Stimulated activated CD4-positive, alpha-beta T cell treated with anti-CD3 and anti-CD28 coated beads, Interleukin-1b, Interleukin-23, amount 100 ng/mL, for 1 hour (primary cell): ENCODE measurements around the gene GPATCH3.
"Not testable (repeated sequence)": the region's sequence is repeated elsewhere in the genome, so short reads cannot be mapped to it uniquely, and the experiment has no call there.

Experiments
- DNase-seq, 2 donors: peaks; one replicate each; pipeline ENCODE4 v3.0.0-alpha.2; 2020; ENCODE audit warnings: low read depth in 2 of 2

Gene GPATCH3

DNA sequence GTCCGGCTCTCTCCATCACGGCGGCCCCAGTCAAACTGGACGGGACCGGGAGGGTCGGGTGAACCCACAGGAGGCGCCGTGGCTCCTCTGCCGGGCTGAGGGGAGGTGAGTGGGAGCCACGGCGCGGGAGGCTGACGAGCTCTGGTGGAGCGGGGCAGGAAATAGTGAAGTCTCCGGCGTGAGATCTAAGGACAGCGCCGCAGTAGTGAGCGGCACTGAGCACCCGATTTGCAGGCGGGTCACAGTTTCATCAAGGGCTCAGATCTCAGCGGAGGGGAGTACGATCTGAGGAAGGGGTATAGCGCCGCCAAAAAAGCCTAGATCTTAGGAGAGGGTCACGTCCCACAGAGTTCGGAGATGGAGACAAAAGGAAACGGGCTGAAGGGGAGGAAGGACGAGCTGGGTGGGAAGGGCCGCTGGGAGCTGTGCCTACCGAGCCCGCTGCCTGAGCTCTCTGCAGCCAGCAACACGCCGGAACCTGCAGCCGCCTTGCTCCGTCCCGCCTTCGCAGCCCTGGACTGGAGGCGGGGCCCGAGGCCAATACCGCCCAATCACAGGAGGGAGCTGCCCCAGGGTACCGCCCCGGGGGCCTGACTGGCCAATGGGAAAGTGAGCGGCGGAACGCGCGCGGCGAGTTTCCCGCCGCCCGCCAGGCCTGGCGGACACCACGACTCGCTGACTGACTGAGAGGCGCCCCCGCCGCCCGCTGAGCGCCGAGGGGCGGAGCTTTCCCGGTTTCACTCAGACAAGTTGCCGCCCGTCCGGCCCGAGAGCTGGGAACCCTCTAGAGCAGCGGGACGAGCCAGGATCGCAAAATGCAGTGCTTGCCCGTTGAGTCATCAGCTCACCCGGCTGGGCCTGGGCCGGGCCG is 35.4 kb downstream of the GPATCH3 start:
- peak; percentile 81 to 88 for DNase-seq

DNA sequence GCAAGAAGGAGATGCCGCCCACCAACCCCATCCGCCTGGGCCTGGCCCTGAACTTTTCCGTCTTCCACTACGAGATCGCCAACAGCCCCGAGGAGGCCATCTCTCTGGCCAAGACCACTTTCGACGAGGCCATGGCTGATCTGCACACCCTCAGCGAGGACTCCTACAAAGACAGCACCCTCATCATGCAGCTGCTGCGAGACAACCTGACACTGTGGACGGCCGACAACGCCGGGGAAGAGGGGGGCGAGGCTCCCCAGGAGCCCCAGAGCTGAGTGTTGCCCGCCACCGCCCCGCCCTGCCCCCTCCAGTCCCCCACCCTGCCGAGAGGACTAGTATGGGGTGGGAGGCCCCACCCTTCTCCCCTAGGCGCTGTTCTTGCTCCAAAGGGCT is 36.6 kb downstream of the GPATCH3 start:
- no peak for DNase-seq

DNA sequence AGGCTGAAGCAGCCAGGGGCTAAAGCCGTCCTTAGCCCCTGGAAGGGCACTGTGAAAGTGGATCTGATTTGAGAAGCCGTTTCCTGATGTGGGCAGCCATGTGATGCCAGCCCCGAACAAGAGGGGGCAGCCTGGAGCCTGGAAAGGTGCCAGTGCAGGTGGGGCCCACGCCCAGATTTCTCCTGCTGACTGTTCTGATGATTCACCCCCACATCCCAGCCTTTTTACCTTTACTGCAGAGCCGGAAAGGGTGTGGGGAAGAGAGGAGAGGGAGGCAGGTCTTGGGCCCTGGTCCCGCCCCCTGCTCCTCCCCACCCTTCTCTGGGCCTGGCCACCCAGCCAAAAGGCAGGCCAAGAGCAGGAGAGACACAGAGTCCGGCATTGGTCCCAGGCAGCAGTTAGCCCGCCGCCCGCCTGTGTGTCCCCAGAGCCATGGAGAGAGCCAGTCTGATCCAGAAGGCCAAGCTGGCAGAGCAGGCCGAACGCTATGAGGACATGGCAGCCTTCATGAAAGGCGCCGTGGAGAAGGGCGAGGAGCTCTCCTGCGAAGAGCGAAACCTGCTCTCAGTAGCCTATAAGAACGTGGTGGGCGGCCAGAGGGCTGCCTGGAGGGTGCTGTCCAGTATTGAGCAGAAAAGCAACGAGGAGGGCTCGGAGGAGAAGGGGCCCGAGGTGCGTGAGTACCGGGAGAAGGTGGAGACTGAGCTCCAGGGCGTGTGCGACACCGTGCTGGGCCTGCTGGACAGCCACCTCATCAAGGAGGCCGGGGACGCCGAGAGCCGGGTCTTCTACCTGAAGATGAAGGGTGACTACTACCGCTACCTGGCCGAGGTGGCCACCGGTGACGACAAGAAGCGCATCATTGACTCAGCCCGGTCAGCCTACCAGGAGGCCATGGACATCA is 37.2 kb downstream of the GPATCH3 start, which contains the start of gene SFN:
SFN (plus strand) TSS at position 369 of the 904 bp plus-strand sequence; CDS start at position 433, 64 bp downstream.
- DNase-seq, result no peak

DNA sequence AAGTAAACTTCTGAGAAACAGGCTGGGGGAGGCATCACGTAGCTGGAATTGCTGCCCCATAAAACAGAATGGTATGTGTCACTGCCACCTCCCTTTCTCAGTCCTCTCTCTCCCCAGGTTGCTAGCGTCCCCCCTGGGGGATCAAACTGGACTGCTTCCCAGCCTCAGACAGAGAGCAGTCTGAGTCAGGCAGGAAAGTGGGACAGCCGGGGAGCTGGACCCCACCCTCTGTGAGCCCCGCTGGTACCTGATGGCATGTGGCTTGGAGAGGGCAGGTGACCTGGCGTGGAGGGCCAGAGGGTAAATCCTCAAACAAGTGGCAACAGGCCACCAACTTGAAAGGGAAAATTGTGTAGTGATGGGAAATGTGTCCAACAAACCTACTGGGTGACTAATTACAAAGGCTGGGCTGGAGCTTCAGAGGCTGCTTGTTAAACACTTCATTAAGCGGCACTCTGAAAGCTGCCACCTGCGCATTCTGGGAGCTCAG is 38.3 kb downstream of the GPATCH3 start:
- DNase-seq, result no peak

DNA sequence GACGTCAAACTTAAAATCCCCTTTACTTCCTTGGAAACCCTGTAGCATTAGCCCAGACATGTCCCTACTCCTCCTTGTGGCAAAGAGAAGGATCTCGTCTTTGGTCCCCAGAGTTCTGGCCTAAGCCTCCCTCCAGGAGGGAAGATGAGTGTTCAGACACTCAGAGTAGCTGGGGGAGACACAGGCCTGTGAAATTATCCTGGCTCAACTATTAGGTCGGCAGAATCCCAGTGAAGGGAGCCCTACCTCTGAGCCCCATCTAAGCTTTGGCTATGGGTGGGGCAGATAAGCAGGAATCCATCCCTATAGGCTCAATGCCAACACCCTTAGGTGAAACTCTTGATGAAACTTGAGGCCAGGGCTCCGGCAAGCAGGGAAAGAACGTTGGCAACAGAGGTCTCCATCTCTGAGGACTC is 39.0 kb downstream of the GPATCH3 start:
- no peak for DNase-seq

DNA sequence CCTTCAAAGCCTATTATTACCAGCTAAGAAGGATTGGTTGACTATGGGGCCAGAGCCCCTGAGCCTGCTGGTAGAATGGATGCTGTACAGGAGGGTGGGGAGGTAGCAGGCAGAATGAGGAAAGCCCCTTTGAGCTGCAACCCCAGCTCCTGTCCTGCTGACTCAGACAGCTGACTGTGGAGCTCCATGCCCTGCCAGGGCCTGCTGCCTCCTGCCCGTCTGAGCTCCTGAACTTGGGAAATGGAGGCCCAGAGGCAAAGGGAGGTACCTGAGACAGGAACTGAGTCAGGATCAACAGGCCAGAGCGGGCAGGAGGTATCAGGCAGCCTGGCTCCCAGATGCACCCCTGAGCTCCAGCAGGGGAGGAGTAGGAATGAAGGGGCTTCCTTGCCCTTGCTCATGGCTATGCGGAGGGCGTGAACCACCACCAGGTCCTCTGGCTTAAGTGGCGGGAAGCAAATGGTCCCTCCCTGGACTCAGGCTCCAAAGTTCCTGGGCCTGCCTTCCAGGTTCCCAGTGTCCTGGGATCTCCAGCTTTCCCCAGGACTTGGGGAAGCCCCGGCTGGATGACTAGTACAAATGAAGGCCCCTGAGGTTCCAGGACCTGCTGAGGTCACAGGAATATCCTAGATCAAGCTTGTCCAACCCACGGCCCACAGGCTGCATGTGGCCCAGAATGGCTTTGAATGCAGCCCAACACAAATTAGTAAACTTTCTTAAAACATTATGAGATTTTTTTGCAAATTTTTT is 41.2 kb downstream of the GPATCH3 start:
- DNase-seq, result no peak

DNA sequence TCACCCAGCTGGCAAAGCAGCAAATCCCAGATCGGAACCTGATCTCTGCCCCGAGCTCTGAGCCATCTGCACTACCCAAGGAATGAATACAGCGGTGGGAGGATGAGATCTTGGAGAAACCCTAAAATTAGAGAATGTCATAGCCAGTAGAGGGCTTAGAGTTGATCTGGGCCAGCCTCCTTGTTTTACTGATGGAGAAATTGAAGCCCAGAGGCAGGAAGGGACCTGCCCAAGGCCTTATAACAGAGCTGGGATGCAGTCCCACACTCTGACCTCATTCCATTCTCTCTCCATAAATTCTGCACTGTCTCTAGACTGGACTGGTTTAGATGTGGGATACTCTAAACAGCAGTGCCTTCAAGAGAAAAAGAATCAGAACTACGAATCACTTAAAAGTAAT is 42.1 kb downstream of the GPATCH3 start:
- DNase-seq, result no peak

DNA sequence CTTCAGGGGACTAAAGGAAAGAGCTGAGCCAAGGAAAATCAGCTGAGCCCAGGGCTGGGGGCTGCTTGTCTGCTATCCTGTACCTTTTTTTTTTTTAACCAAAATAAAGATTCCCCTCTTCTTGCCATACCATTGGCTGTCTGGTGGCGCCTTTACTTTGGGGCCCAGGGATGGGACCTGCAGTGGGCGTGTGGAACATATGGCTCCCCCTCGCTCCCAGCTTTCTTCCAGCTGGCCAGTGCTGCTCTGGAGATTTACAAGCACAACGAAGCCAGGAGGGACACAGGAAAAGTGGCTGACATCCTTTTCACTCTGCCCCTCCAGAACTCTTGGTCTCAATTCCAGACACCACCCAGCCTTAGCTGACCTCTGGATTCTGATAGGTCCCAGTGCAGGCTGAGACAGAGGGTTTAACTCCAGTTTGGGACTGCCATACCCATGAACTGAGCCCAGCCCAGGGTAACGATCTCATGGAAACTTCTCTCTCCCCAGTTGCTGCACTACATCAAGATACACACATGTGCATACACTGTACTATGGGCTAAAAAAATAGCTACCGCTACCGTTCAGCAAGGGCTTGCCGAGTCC is 42.7 kb downstream of the GPATCH3 start:
- no peak for DNase-seq

DNA sequence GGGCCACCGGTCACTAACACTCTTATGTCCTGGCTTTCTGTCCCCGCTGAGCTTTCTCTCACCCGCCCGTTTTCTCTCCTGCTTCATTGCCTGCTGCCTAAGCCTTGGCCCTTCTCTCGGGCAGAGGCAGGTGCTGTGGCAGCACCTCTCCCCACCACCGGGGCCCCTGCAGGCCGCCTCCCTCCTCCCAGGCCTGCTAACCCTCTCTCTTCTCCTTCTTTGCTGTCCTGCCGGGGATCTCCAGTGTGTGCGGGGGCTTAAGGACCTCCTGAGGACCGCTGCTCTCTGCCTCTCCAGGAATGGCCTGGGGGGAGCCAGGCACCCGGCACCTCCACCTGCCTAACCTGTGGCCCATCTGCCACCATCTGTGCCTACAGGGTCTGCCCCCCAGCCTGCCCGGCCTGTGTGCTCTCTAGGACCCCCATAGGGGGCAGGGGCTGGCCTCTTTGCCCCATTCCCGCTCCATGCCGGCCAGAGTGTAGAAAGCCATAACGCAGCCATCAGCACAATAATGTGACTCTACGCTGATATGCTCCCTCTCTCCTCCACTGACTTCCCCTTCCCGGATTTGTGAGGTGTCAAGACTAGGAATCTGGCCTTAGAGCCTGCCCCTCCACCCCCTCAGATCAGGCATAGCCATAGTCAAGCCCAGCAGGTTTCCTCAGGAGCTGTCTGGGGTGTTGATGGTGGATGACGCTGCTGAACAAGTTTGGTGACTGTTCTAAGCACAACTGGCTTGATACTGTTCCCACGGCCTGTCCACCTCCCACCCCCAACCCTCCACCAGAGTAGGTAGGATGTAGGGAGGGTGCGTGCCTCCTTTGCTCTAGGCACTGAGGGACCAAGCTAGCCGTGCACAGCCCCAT is 43.4 kb downstream of the GPATCH3 start:
- DNase-seq, result no peak

DNA sequence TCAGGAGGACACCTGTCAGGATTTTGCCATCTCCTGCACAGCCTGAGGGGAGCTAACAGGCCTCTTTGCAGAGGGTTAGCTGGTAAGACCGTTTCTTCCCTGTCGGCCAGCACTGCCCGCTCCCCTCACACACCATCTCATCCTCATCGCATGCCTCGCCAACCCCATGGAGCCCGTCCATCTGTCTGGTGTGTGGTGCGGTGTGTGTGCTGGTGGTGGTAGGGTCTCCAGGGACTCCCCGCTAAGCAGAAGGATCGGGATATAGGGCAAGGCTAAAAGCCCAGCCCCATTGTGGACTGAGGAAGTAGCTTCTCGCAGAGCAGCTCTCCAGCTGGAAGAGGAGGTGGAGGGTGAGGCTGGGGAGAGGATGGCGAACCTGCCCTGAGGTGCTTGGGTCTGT is 44.1 kb downstream of the GPATCH3 start:
- DNase-seq, result no peak

DNA sequence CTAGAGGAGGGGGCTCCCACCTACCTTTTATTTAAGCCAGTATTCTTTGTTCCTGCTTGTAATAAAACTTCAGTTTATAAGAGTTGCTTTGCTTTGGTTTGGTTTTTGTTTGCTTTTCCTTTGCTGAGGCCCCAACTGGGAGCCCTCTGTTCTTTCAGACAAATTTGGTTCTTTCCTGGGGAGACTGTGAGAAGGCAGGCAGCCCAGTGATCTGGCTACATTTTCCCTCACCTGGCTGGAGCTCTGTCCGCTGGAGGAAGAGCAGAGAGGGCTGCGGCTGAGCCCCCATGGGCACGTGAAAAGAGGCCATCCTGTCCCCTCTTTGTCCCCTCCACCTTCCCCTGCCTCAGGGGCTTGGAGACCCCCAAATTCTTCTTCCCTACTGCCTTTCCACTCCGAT is 44.6 kb downstream of the GPATCH3 start:
- DNase-seq, result no peak

DNA sequence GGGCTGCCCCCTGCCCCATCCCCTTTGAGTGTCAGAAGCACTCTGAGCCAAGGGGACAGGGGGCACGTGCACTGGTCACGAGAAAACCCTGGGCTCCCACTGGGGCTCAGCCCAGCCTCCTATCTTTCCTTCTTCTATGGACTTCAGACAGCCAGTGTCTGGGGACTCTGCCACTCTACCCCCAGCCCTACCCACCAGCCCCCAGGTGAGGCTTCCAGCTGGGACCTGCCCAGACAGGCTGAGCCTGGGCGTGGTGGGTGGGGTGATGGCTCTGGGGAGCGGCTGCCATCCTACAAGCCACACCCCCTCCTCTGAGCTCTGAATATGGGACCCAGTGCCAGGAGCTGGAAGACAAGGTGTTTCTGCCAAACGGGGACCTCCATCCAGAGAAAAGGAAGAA is 45.4 kb downstream of the GPATCH3 start:
- no peak for DNase-seq

DNA sequence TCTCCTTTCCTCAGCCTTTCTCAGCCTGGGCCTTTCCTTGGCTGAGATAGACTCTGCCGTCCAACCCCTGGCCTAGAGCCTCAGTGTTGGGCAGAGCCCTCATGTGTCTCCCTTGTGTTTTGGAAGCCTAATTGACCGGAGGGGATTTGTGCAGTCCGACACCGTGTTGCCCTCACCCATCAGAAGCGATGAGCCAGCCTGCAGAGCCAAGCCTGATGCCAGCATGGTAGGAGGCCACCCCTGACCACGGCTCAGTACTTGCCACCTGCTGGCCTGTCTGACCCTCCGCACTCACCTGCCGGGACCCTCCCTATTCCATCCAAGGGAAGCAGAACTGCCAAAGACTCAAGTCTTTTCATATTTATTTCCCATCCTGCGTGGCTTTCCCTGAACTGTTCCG is 46.7 kb downstream of the GPATCH3 start:
- DNase-seq, result no peak

DNA sequence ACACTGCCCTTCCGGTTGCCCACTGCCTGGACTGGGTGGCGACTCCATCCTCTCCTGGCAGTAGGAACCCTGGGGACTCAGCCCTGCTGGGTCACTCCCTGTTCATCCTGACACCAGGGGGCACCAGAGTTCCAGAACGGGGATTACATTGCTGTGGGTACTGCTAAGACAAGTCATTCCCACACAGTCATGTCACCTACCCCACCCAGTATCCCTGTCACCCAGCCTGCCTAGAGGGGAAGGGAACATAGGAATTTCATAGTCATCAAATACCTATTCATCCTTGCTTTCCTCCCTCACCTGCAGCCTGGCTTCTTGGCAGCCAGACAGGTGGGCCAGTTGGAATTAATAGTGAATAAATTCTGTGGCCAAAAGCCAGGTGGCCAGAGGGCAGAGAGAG is 47.1 kb downstream of the GPATCH3 start:
- DNase-seq, result peak; percentile 66 to 71

DNA sequence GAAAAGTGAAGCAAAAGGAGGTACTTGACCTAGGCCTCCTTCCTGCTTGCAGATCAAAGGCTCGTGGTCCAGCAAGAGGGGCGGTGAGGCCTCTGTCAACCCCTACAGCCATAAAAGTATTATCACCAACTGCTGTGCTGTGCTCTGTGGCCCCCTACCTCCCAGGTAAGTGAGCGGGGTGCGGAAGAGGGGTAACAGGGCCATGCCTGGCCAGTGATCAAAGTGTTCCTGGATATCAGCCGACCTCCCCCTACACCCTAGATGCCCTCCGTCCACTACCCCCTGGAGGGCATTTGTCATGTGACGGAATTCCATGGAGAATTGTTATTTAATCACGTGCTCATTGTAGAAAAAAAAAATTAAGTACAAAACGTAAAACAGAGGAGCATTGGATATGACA is 47.6 kb downstream of the GPATCH3 start:
- DNase-seq, result no peak

DNA sequence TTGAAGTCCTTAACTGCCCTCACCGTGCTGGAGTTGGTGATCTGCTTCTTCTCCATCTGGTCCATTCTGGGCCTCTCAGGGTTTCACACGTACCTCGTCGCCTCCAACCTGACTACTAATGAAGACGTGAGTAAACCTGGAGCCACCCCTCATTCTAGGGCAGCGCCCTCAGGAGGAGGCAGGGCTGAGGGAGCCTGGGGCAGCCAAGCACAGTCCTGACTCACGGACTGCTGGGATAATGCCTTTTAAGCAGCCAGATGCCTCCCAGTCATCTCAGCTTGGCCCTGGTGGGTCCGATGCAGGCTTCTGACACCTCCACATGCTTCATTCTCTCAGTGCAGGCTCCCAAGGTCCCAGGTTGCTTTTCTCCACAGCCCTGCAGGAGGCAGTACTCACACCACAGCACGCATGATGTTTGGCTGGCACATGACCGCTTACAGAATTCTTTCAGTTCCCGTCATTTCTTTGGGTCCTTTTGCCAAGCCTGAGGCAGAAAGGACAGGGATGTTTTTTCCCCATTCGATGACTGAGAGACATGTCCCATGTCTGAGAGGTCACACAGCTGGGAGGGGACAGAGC is 49.1 kb downstream of the GPATCH3 start:
- DNase-seq, result no peak

DNA sequence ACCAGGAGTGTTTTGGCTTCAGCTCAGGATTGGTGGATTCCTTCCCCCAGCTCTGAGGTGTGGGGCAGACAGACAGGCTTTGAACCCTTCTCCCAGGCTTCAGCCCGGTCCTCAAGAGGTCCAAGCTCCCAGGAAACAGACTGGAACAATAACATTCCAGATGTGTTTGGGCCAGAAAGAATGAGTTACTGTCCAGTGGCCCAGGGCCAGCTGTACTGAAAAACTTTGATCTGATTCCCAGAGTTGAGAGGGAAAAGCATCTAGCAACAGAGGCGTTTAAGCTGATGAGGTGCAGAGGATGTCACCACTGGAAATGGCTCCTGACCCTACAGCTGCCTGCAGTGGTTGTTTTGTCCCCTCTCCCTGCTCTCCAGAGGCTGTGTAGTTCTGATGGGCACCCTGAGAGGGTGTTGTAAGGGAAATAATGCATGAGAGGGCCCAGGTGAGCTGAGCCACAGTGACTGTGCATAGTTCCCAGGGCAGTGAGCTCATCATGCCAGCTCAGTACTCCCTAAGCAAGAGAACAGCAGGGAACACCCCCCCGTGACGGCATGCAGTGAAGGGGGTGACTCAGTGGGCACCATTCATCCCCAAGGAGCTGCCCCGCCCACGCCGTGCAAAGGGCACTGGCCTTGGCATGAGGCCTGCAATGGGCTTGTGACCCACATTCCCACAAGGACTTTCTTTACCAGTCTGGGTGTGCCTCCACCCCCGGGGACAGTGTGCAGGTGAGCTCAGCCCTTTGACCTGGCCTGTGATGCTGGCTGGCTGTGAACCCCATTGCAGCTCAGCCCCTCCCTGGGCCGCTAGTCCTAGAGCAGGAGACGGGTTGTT is 51.1 kb downstream of the GPATCH3 start:
- DNase-seq, result no peak

DNA sequence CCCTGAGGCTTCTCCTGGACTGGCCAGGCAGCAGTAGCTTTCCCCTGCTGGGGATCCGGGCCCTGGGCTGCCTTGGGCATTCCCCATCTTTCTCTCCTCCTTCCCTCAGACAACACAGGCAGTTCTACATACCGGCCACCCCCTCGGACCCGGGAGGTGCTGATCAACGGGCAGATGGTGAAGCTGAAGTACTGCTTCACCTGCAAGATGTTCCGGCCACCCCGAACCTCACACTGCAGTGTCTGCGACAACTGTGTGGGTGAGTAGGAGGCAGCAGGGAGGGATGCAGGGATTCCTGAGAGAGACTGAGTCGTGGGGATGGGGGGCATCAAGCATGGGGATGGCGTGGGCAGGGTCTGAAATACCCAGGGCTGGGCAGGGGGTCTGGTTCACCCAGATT is 51.8 kb downstream of the GPATCH3 start:
- DNase-seq, result no peak

DNA sequence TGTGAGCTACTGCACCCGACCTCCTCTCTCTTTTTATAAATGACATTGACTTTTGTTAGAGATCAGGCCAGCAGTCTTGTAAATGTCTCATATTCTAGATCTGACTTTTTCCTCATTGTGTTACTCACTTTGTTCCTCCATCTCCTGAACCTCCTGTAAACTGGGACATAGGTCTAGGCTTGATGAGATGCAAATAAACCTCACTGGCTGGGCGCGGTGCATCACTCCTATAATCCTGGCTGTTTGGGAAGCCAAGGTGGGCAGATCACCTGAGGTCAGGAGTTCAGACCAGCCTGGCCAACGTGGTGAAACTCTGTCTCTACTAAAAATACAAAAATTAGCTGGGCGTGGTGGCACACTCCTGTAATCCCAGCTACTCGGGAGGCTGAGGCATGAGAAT is 52.4 kb downstream of the GPATCH3 start:
- not testable (repeated sequence) for DNase-seq
